Type B pancreatic cell (in vitro differentiated cells): Measurements from ENCODE around the gene CASZ1. TPM values are rescaled to one million over a fixed set of nuclear protein-coding genes. Genes with fewer than 3 reads are reported as not detected.

ENCODE experiments used
- DNase-seq: peaks from one replicate; pipeline ENCODE4 v3.0.0; 2021; ENCODE audit warnings: mixed read lengths; ENCODE audit not compliant: unreplicated experiment; ENCODE audit errors: extremely low spot score
- H3K27ac Mint-ChIP-seq: 2 replicates; pipeline ENCODE4 v1.8.0; 2021; ENCODE audit warnings: mild to moderate bottlenecking, mixed read lengths
- H3K27me3 Mint-ChIP-seq: 2 replicates; pipeline ENCODE4 v1.8.0; 2021; ENCODE audit warnings: mixed read lengths
- H3K36me3 Mint-ChIP-seq: 2 replicates; pipeline ENCODE4 v1.8.0; 2021; ENCODE audit warnings: mixed read lengths
- H3K4me1 Mint-ChIP-seq: one replicate; pipeline ENCODE4 v1.8.0; 2021; ENCODE audit warnings: mixed read lengths; ENCODE audit not compliant: unreplicated experiment
- H3K4me3 Mint-ChIP-seq: 2 replicates; pipeline ENCODE4 v1.8.0; 2021; ENCODE audit warnings: mild to moderate bottlenecking, mixed read lengths
- H3K9me3 Mint-ChIP-seq: 2 replicates; pipeline ENCODE4 v1.8.0; 2021; ENCODE audit warnings: mixed read lengths
- total RNA-seq: library from RNA; stranded (reverse); gene quantifications from 2 replicates; pipeline ENCODE4 v1.2.1, GENCODE V29; 2021; ENCODE audit warnings: low replicate concordance
- TF ChIP-seq, protein P1 (sequence below): fragments of 200-600 bp; sonication (generic); conservative IDR thresholded peaks from 2 replicates; pipeline ENCODE4 v1.5.0; 2021; ENCODE audit warnings: antibody characterized with exemption, mild to moderate bottlenecking

CASZ1 gene
- total RNA-seq, 1 donor from 2014 or later: 15.7 TPM

GRCh38 chr1:10767282-10767681 lies 29.2 kb downstream of the CASZ1 start:
- peaks cover 6% of the 10 kb centered on the region for H3K27me3 Mint-ChIP-seq

GRCh38 chr1:10765734-10766478 lies 30.5 kb downstream of the CASZ1 start:
- no peak overlapping the region for H3K27ac Mint-ChIP-seq
- DNase-seq: no peak
- TF ChIP-seq, protein P1, sequence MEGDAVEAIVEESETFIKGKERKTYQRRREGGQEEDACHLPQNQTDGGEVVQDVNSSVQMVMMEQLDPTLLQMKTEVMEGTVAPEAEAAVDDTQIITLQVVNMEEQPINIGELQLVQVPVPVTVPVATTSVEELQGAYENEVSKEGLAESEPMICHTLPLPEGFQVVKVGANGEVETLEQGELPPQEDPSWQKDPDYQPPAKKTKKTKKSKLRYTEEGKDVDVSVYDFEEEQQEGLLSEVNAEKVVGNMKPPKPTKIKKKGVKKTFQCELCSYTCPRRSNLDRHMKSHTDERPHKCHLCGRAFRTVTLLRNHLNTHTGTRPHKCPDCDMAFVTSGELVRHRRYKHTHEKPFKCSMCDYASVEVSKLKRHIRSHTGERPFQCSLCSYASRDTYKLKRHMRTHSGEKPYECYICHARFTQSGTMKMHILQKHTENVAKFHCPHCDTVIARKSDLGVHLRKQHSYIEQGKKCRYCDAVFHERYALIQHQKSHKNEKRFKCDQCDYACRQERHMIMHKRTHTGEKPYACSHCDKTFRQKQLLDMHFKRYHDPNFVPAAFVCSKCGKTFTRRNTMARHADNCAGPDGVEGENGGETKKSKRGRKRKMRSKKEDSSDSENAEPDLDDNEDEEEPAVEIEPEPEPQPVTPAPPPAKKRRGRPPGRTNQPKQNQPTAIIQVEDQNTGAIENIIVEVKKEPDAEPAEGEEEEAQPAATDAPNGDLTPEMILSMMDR: no peak
- no peaks in the 10 kb centered on the region for H3K9me3 Mint-ChIP-seq
- peaks cover 3% of the 10 kb centered on the region for H3K27me3 Mint-ChIP-seq
- no peaks in the 10 kb centered on the region for H3K36me3 Mint-ChIP-seq
- no peak overlapping the region for H3K4me3 Mint-ChIP-seq
- peaks cover 18% of the 10 kb centered on the region for H3K4me1 Mint-ChIP-seq

More at GRCh38 chr1:10767282-10767681, 29.2 kb downstream of the CASZ1 start:
- no peaks in the 10 kb centered on the region for H3K9me3 Mint-ChIP-seq
- TF ChIP-seq, protein P1: no peak
- H3K36me3 Mint-ChIP-seq: no peaks in the 10 kb centered on the region
- H3K4me1 Mint-ChIP-seq: peaks cover 19% of the 10 kb centered on the region
- H3K4me3 Mint-ChIP-seq: no peak overlapping the region
- H3K27ac Mint-ChIP-seq: no peak overlapping the region
- DNase-seq: no peak

DNA sequence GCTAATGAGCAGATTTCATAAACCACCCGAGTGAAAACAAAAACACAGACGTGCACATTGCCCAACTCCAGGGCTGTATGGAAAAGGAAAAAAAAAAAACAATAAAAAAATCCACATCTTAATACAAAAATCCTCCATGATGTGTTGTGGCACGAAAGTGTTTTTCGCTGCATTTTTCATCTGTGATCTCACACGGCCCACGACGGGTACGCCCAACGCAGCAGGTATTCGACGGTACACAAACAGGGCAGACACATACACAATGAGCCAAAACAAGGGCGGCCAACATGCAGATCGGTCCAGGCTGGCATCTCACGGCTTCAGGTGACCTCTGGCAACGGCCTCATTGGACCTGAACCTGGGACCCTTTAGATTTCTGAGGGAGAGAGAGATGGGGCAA lies 31.1 kb downstream of the CASZ1 start:
- H3K36me3 Mint-ChIP-seq: no peaks in the 10 kb centered on the region
- H3K9me3 Mint-ChIP-seq: no peaks in the 10 kb centered on the region

DNA sequence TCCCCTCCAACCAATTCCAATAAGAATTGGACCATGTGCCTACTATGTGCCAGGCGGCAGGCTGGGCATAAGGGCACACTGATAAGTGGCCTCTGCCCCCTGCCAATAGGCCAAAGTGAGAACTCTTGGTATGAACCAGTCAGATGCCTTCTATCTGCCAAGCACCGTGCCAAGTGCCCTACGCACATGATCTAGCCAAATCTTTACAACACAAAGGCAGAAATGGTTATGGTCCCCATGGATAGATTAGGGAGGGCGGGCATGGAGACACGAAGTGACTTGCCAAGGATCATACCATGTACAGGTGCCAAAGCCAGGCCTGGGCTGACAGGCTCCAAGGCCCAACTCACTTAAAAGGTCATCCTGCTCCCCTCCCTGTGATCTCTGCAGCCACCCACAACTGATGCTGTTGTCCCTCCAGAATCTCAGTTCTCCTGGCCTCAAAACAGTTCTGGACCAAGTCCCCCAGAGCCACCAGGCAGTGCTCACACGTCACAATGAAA lies 32.1 kb downstream of the CASZ1 start:
- Mint-ChIP-seq H3K9me3 (no peaks in the 10 kb centered on the region), H3K27me3 (no peaks in the 10 kb centered on the region), H3K36me3 (no peaks in the 10 kb centered on the region), H3K27ac (no peak overlapping the region), H3K4me3 (no peak overlapping the region), H3K4me1 (peaks cover 24% of the 10 kb centered on the region)
- DNase-seq: no peak
- TF ChIP-seq, protein P1: no peak

More for the DNA sequence above, 31.1 kb downstream of the CASZ1 start:
- TF ChIP-seq, protein P1: no peak
- Mint-ChIP-seq H3K4me1 (peaks cover 18% of the 10 kb centered on the region), H3K27ac (no peak overlapping the region), H3K4me3 (no peak overlapping the region), H3K27me3 (no peaks in the 10 kb centered on the region)
- no peak for DNase-seq

DNA sequence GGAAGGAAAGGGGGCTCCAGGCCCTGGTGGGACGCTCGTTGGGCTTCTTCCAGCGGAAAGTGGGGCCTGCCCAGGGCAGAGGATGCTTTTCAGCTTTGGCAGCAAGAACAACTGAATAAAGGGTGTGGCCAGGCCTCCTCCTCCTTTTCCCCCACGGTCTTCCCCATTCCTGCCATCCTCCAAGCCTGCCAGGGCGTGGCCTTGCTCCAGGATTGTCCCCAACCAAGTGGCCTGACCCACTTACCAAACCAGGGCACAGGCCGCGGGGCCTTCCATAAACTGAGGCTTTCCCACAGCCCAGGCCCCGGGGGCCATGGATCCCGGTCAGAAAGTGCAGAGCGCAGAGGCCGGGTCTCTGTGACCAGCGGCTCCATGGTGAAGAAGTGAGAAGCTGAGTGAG lies 33.6 kb downstream of the CASZ1 start:
- Mint-ChIP-seq H3K27ac (no peak overlapping the region), H3K27me3 (no peaks in the 10 kb centered on the region), H3K4me1 (peaks cover 24% of the 10 kb centered on the region), H3K4me3 (no peak overlapping the region), H3K36me3 (no peaks in the 10 kb centered on the region), H3K9me3 (no peaks in the 10 kb centered on the region)
- TF ChIP-seq, protein P1: no peak
- no peak for DNase-seq
